NCI-H2227 treated with DMSO at 0.1 percent for 48 hours (cell line): ENCODE data around the gene GZMB.
"Not testable (repeated sequence)": the region's sequence is repeated elsewhere in the genome, so short reads cannot be mapped to it uniquely, and the experiment has no call there.

Source experiments
- DNase-seq: peaks from one replicate; lab custom pipeline; 2025; lab: John Stamatoyannopoulos, UW

Gene GZMB

DNA sequence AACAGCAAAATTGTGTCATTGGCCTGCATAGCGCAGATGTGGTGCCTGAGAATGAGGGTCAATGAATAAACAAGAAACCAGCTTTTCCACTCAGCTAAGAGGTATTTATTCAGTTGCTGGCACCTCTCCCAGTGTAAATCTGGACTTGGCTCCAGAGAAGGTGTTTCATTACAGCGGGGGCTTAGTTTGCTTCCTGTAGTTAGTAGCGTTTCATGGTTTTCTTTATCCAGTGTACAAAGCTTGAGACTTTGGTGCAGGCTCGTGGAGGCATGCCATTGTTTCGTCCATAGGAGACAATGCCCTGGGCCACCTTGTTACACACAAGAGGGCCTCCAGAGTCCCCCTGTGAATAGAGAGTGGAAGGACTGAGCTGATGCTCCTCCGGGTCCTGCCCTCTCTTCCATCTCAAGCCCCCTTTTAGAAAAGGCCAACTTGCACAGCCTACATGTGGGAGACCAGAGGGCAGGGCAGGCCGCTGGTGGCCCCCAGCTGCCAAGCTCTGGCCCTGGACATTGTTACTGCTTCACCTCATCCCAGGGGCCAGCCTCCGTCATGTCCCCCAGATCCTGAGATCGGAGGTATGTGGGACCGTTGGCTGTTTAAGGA lies 3.0 kb downstream of the GZMB start:
- no peak for DNase-seq

DNA sequence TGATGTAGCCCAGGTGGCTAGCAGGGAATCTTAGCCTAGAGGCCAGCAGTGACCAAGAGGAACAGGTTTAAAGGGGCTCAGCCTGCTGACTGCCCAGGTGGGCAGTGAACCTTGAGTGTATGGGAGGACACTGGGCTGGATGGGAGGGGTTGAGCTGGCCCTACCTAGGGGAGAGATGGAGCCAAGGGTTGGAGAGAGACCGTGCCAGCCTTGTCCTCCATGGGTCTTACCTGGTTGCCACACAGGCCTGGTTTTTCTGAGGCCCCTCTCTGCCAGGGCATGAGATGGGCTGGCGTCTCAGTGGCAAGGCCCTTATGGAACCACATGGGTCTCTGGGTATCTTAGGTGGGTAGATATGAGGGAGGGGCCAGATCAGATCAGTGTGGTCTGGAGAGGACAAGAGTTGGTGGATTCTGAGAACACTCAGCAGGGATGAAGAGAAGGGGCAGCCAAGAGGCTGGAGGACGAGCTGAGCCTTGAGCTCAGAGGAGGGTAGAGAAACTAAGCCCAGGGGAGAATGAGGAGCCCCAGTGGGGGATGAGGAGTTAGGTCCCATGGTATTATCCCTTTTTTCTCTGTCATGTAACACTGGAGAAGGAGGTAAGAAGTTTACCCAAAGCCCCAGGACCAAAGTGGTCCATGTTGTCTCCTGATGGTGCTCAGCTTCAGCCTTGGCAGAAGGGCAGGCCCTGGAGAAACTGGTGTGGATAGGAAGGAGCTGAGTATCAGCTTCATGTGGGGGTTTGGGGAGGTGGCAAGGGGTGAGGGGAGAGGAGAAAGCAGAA lies 3.7 kb downstream of the GZMB start:
- no peak for DNase-seq

DNA sequence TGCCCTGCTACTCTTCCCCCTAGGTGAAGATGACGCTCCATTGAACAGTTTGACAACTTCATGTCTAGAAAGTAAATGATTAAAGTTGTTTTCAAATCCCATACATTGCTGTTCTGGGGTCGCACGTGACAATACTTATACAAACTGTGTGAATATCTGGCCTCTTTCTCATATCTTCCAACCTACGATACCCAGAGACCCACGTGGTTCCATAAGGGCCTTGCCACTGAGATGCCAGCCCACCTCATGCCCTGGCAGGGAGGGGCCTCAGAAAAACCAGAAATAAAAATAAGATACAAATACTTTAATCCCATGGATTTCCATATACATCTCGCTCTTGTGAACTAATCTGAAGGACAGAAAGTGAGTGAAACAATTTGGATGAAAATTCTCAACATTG lies 4.5 kb downstream of the GZMB start:
- no peak for DNase-seq

DNA sequence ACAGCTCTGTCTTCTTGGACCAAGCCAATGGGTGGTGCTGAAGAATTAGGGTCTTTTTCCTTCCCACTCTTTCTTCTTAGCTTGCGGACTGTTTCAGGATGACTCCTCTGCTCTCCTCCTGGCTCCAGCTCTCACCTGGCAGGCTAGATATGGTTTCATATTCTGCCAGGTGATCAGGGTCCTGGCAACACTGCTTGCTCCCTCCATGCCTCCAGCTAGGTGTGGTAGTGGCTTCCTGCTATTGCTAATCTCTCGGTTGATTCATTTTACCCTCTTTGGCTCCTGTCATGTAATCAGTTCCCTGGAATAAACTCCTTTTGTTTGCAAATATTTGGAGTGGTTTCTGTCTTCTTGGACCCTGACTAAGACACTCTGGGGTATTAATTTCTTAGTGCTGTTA lies 20.2 kb downstream of the GZMB start:
- DNase-seq = no peak

DNA sequence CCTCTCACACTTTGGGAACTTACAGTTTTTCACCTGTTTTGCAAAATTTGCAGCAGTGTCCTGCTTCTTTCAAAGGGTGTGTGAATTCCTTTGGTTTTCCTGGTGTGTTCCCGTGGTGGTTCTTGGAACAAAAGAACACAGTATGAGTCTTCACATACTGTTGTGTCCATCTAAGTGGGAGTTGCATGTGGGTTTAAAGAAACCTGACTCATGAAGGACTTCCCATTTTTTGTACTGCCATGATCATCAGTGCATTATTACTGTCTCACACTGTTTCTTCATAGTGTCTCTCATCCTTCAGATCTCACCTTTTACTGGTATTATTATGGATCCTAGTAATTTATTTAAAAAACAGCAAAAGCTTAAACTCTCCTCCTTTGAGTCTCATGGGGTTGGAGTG lies 20.7 kb downstream of the GZMB start:
- no peak for DNase-seq

DNA sequence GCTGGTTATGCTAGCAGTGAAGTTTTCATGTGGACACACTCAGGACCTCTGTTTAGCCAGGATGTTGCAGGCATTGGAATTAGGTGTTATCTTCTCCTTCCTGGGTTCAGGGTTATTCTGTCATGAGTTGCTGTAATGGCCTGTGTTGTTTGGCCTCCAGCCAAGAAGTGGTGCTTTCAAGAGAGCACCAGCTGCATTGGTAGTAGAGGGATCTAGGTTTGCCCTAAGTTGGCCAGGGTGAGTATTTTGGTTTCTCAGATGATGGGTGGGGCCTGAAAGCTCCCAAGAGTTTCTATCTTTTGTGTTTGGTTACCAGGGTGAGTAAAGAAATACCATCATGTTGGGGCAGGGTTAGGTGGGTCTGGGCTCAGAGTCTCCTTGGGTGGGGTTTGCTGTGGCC lies 21.8 kb downstream of the GZMB start:
- no peak for DNase-seq

DNA sequence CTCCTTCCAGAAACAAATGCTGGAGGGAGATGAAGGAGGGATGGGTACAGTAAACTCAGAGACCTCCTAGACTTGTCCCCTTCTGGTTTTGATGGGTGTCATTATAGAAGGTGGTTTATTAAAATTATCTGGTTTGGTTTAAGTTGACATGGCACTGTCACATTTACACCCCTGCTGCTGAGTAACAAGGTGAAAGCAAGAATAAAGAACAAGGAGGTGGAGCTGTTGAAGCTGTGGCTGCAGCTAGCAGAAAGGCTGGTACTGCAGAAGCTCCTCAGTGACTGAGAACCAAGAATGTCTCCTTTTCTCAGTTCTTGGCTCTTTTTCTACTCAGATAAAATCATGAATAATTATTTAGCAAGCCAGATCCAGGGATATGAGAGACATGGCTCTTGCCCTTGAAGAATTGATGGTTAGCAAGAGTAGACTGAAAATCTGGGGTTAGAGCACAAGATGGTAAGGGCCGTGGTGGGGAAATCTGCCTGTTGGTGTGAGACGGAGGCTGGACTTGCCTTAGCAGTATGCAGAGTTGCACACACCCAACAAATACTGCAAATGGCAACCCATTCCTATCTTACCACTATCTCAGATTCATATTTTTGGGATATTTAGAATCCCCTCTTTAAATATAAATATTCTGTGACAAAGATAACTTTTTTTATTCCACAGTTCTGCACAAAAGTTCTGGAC lies 24.2 kb downstream of the GZMB start, which contains the start of gene GZMH:
Gene GZMH, minus strand, starts transcription at position 31 of the 690 bp plus-strand sequence. CDS start 72 bp downstream, outside the sequence.
- no peak for DNase-seq

DNA sequence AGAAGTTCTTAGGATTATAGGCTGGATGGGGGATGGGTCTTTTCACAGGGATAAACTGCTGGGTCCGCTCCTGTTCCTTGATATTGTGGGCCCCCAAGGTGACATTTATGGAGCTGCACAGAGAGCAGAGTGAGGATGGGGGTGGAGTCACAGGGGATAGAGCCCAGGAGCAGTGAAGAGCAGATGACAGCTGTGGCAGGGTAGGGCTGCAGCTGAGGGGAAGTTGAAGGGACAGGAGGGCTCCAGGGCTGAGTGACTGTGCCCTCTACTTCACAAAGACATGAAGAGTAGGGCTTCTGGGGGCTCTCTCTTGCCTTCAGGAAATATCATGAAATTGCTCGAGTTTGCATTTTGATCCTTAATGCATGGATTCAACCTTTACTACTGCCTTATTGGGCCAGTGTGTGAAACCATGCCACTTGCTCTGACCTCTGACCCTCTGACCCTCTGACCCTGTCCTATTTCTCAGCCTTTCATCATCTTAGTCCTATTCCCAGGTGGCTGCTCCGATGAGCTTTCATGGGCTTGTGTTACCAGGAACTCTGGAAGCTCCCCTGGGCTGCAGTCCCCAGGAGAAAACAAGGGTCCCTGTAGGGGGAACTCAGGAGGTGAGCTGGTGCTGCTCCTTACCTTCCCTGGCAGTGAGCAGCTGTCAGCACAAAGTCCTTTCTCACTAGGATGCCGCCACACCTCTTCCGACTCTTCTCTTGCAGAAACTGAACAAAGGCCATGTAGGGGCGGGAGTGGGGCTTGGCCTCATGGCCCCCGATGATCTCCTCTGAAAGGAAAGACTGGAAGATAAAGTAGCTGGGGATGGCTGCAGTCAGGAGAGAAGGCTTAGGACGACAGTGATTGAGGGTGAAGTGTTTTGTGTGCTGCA lies 26.1 kb downstream of the GZMB start:
- DNase-seq = no peak

DNA sequence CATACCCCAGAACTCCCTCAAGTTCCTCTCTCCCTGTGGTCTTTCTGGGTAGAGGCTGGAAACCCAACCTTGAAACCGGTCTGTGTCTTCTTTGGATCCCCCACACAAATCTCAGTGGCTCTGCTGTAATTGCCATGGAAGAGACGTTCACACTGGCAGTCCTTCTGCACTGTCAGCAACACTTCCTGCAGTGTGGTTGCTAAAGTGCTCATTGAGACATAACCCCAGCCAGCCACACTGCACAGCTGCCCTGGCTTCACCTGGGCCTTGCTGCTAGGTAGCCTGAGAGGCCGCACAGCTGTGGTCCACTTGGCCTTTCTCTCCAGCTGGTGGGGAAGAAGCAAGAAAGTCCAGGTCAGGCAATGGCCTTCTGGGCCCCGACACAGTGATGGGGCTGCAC lies 26.9 kb downstream of the GZMB start:
- no peak for DNase-seq

DNA sequence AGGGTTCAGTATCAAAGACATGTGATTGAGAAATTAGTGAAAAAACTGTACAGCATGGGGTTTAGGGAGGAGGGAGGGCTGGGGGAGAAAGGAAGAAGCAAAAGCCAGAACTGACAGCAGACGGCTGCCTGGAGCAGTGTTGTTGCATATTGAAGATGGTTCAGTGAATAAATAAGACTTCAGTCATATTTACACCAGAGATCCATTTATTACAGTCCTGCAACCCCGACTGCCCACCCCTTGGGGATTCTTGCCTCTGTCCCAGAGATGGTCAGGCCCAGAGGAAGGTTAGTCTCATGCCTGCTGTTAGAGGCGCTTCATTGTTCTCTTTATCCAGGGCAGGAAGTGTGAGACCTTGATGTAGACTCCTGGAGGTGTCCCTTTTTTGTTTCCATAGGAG lies 27.7 kb downstream of the GZMB start:
- no peak for DNase-seq

DNA sequence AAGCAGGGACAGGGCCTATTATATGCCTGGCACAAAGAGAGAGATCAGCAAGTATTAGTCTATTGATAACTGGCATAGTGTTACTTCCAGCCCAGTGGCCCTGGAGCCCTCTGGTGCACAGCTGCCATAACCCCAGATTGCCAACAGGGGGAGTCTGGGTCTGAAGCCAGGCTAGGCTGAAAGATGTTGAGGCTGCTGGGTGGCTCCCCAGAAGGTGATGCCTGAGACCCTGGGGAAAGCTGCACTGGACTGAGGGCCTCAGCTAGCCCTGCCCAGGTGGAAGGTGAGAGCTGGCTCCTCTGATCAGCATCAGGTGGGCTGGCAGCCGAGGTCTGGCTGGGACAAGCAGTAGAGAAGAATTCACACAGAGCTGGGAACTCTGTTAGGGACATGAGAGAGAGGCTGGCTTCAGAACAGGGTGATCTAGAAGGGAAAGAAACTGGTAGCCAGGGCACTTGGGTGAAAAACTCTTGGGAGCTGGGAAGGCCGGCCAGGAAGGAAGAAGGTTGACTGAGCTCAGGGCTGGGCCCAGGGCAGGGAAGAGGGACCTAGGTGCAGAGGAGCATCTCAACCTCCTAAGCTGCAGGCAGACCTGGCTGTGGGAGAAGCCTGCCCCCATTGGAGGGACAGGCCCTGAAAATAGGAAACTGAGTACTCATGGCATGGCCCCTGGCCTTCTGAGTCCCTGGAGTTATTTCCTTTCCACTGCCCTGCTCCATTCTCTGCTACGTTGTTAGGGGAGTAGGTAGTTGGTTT lies 28.4 kb downstream of the GZMB start:
- no peak for DNase-seq

DNA sequence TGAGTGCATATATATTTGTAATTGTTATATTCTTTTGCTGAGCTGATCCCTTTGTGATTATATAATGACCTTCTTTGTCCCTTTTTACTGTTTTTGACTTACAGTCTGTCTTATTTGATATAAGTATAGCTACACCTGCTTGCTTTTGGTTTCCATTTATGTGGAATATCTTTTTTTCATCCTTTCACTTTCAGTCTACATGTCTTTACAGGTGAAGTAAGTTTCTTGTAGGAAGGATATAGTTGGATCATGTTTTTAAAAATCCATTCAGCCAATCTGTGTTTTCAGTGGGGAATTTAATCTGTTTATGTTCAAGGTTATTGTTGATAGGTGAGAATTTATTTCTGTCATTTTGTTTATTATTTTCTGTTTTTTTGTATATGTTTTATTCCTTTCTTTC lies 36.6 kb downstream of the GZMB start:
- DNase-seq = no peak

DNA sequence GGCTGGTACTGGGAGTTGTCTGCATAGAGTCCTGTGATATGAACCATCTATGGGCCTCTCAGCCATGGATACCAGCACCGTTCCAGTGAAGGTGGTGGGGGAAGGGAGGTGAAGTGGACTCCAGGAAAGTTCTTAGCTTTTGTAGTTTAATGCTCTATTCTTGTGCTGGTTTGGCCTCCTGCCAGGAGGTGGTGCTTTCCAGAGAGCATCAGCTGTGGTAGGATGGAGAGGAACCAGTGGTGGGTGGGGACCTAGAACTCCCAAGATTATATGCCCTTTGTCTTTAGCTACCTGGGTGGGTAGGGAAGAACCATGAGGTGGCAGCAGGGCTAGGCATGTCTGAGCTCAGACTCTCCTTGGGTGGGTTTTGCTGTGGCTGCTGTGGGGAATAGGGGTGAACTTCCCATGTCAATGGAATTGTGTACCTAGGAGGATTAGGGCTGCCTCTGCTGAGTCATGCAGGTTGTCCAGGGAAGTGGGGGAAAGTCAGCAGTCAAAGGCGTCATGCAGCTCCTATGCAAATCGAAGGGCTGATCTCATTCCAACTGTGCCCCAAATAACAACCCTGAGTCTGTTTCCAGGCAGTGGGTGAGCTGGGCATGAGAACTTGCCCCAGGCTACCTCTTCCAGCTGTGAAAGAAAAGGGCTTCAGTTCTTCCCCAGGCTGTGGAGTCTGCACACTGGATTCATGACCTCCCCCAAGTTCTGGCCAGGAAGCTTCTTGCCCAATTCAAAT lies 38.7 kb downstream of the GZMB start:
- DNase-seq = no peak

DNA sequence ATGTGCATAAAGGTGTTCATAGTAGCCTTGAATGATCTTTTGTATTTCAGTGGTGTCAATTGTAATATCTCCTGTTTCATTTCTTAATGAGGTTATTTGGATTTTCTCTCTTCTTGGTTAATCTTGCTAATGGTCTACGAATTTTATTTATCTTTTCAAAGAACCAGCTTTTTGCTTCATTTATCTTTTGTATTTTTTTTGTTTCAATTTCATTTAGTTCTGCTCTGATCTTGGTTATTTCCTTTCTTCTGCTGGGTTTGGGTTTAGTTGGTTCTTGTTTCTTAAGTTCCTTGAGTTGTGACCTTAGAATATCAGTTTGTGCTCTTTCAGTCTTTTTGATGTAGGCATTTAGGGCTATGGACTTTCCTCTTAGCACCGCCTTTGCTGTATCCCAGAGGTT lies 43.0 kb downstream of the GZMB start:
- not testable (repeated sequence) for DNase-seq

DNA sequence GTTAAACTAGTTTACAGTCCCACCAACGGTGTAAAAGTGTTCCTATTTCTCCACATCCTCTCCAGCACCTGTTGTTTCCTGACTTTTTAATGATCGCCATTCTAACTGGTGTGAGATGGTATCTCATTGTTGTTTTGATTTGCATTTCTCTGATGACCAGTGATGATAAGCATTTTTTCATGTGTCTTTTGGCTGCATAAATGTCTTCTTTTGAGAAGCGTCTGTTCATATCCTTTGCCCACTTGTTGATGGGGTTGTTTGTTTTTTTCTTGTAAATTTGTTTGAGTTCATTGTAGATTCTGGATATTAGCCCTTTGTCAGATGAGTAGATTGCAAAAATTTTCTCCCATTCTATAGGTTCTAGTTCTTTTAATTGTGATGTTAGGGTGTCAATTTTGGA lies 49.6 kb downstream of the GZMB start:
- DNase-seq = not testable (repeated sequence)
